GM18867 (cell line): ENCODE measurements around the gene OTUD4.

Experiments used
- ATAC-seq: cut with Tn5 transposase; IDR thresholded peaks from one replicate; pipeline ENCODE4 v1.9.1; 2021; ENCODE audit warnings: mild to moderate bottlenecking, moderate library complexity; ENCODE audit not compliant: unreplicated experiment

The OTUD4 gene

GRCh38 chr4:145179861-145180297 is 510 bp downstream of the OTUD4 start:
- peak; percentile 18 for ATAC-seq

DNA sequence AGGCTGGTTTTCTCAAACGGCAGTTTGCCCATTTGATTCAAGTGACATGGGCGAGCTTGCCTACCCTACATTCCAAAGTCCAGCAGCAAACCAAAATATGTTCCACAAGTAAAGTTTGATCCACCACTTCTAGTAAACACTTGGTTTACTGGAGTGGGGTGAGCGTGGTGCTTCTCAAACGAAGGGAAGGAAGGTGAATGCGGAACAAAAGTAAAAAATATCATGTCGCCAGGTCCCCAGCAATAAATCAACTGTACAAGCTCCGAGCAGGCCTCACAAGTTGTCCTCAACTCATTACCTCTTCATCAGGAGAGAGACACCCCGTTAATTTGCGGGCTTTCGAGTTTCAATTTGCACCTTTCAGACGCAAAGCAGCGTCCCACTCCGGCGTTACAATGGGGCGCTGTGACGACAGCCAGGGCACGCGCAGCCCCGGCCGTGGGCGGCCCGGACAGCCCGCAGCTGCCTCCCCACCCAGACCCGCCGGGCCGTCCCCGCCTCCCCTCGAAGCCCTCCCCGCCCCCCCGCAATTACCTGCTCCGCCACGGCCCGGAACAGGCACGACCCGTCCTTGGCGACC is 1.0 kb downstream of the OTUD4 start:
- peak; percentile 54 for ATAC-seq

DNA sequence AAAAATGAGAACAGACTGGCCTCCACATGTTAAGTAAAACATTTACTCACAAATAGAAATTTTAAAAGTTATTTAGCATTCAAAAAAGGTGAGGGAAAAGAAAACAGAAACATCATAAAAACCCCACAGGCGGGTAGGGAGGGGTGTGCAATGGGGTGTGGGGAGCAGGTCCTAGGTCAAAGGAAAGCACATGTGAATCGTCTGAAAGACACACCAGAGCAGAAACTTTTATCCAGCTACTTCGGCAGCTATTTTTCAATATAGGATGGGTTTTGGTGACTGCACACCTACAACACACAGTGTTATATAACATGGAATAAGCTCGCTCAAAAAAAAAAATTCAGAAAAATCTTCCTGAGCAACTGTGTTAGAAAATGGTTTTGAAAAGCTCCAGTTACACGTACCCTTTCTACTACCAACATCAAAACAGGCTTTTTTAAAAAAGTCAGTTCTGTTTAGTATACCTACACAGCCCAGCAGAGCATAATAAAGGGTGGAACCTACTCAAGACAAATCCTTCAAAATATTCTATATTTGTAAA is 1.6 kb downstream of the OTUD4 start:
- no peak for ATAC-seq

- ATAC-seq, result no peak
Measured at GRCh38 chr4:145177906-145178538, 2.4 kb downstream of the OTUD4 start.

DNA sequence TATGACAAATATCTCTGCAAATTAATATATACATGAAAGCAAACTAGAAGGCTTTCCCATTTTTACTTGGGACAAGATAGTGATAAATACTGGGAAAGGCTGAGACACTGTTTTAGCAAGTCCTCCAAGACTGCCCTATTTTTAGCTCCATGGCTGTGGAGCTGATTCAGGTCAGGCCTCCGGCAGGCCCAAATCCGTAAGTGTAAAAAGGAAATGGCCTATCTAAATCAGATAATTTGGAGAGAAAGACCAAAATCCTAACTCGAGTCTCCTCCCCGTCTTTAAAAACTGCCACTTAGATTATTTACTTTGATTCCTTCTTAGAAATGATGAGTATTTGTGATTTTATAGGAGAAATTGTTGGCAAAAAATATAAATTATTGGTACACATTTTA is 2.9 kb downstream of the OTUD4 start:
- ATAC-seq, result no peak

DNA sequence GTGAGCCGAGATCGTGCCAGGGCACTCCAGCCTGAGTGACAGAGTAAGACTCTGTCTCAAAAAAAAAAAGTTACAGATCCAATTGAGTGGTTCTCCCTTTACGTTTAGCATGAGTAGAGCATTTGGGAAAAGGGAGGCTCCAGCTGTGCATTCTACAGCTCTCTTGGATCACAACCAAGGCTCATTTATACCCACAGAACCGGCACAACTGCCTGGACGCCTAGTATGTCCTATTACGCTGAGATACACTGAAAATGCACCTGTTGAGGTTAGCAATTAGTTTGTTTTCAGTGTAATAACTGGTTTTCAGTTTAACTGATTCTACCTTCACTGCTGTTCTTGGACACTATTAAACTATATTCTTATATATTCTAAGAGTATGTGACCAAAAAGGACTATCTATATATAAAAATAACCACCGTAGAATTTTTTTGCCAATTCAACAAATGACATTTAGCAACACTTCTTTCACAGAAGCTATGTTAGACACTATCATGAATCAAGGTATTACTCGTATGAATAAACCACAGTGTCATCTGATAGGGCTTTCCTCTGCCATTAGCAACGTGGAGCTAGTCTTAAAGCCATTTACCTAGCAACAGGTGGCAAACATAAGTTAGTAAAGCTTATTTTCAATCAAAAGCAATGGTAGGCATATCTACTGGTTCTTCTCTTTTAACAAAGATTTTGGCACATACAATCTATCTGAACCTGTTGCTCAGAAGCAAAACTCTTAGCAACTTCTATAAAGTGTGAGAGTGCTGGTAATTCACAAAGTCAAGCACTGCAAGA is 3.6 kb downstream of the OTUD4 start:
- no peak for ATAC-seq

GRCh38 chr4:145171911-145172310 is 8.5 kb downstream of the OTUD4 start:
- no peak for ATAC-seq

DNA sequence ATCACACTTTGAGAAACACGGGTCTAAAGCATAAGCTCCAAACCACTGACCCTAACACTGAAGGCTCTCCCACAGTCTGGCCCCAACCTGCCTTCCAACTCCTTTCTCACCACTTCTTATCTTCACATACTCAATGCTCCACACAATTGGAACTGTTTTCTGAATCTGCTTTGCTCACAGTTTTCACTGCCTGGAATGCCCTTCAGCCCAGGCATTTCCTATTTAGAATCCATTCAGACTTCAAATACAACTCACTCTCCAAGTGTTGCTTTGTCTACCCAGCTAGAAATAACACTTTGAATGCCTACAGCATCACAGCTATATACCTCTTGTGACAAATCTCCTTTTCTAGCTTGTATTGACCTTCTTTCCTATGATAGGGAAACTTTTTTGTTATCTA is 10.2 kb downstream of the OTUD4 start:
- no peak for ATAC-seq

- no peak for ATAC-seq
Measured at GRCh38 chr4:145168581-145169187, 11.7 kb downstream of the OTUD4 start.

DNA sequence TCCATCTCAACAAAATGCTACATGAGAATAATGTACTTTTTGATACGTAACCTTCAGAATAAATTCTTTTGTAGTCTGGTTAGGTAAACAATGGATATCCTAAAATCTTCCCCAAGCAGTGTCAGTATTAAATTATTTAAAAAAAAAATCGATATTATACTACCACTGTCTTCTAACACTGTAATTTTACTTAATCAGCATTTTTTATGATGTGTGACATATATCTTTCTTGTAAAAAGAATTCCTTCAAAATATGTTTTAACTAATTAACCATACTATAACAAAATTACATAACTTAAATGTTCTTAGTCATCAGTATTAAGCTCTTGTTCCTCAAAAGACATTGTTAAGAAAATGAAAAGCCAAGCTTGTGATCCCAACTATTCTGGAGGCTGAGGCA is 12.5 kb downstream of the OTUD4 start:
- ATAC-seq, result no peak

- ATAC-seq, result no peak
Measured at GRCh38 chr4:145161549-145161948, 18.8 kb downstream of the OTUD4 start.

DNA sequence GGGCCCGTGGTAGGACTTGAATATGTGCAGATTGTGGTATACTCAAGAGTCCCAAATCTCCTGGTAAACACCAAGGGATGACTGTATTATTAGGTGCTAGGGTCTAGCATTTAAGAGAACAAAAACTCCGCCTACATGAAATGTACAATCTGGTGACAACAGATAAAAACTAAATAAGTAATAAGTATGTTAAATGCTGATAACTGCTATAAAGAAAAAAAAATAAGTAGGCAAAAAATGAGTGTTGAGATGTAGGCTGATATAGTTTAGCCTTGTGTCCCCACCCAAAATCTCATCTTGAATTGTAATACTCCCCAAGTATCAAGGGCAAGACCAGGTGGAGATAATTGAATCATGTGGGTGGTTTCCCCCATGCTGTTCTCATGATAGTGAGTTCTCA is 23.4 kb downstream of the OTUD4 start:
- no peak for ATAC-seq

GRCh38 chr4:145155268-145155870 is 25.0 kb downstream of the OTUD4 start:
- no peak for ATAC-seq

- ATAC-seq, result peak; percentile 76
Measured at GRCh38 chr4:145154573-145154972, 25.8 kb downstream of the OTUD4 start.

DNA sequence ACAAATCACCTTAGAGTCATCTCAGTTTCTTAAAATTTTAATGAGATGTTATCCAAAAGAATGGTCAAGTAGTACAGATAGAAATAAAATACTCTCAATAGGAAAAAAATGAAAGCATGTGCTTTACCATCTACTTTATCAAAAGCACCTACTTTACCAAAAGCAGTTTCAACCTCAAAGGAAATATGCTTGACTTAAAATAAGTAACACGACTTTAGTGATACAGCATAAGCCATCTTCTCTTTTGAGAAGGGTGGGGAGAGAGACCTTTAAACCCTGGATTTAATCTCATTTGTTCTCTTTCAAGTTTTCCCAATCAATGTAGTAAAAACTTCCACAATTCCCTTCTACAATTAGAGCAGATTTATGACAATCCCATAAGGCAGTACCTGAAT is 26.5 kb downstream of the OTUD4 start:
- ATAC-seq, result no peak

GRCh38 chr4:145153181-145153903 is 27.0 kb downstream of the OTUD4 start:
- ATAC-seq, result no peak

DNA sequence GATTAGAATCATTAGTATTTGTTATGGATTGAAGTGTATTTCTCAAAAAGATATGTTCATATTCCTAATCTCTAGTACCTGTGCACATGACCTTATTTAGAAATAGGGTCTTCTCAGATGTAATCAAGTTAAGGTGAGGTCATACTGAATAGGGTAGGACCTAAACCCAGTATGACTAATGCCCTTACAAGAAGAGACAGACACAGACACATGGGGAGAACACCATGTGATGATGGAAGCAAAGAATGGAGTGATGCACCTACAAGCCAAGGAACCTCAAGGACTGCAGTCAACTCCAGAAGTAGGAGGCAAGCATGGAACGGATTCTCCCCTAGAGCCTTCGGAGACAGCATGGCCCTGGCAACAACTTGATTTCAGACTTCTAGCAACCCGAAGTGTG is 31.4 kb downstream of the OTUD4 start:
- ATAC-seq, result no peak

DNA sequence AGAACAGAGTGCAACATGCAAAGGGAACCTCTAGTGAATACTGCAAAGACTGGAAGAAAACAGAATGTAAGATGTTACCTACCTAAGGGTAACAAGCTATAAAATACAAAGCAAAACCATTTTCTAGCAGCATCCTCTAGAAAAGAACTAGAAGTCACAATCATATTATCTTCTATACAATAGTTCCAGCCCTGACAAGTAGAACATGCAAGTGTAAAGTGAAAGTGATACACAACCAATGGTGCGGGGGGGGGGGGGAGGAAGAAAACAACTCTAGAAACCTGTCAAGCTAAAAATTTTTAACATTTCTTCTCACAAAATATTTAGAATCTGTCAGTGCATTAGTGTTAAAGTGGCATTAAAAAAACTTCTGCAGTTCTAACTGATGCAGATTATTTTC is 44.2 kb downstream of the OTUD4 start:
- ATAC-seq, result peak; percentile 37

- ATAC-seq, result peak; percentile 75
Measured at GRCh38 chr4:145132511-145133098, 47.8 kb downstream of the OTUD4 start.

DNA sequence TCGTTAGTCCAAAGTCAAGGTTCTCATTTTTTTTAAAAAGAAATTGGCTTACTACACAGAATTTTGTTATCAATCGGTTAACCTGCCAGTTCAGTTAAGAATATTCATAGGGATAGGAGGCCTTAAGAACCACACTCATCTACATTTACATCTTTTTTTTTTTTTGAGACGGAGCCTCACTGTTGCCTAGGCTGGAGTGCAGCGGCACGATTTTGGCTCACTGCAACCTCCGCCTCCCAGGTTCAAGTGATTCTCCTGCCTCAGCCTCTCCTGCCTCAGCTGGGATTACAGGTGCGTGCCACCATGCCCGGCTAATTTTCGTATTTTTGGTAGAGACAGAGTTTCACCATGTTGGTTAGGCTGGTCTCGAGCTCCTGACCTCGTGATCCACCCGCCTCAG is 48.5 kb downstream of the OTUD4 start:
- no peak for ATAC-seq
